Stimulated activated CD8-positive, alpha-beta memory T cell treated with anti-CD3 and anti-CD28 coated beads, Interleukin-12 subunit alpha, Interleukin-12 subunit beta, amount 100 ng/mL, for 4 hours (primary cell): Measurements from ENCODE around the gene DLGAP1.
"Not testable (repeated sequence)": the region's sequence is repeated elsewhere in the genome, so short reads cannot be mapped to it uniquely, and the experiment has no call there.

Source experiments
- DNase-seq: peaks from one replicate; pipeline ENCODE4 v3.0.0-alpha.2; 2020; ENCODE audit warnings: low read depth

The DLGAP1 gene

DNA sequence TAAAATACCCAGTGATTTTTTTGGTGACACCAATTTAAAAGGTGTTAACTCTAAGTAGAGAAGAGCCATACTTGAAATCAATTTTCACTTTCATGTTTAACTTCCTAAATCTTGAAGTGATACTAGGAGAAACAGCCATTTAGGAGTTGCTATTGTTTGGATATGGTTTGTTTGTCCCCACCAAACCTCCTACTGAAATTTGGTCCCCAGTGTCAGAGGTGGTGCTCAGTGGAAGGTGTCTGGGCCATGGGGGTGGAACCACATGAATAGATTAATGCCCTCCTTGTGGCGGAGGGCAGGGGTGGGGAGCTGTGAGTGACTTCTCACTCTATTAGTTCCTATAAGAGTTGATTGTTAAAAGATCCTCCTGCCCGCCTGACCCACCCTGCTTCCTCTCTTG is 377.9 kb downstream of the DLGAP1 start:
- DNase-seq, result no peak

DNA sequence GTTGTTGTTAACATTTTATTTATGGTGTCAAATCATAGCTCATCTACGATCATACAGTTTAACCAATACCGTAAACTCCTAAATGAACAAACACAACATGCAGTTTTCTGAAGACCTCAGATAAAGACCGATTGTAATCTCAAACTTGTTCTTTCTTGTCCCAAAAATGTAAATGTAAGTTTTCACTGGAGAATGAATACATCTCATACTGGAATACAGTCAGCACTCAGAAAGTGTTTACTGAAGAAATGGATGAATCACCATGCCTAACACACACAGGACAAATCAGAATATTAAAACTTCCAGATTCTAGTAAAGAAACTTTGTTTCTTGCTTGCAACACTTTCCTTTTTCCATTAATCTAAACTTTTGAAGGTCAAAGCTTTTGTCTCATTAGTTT is 380.5 kb downstream of the DLGAP1 start:
- DNase-seq, result no peak

DNA sequence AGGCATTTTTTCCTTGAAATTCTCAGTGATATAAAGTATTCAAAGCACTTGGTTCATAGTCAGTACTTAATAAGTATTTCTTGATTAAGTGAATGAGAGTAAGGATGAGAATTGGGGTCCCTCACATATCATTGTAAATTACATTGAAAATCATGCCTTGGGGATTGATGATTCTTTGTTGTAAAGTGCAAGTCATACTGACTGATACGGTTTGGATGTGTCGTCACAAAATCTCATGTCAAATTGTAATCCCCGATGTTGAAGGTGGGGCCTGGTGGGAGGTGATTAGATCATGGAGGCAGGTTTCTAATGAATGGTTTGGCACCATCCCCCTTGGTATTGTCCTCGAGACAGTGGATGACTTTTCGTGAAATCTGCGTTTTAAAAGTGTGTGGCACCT is 385.9 kb downstream of the DLGAP1 start:
- no peak for DNase-seq

DNA sequence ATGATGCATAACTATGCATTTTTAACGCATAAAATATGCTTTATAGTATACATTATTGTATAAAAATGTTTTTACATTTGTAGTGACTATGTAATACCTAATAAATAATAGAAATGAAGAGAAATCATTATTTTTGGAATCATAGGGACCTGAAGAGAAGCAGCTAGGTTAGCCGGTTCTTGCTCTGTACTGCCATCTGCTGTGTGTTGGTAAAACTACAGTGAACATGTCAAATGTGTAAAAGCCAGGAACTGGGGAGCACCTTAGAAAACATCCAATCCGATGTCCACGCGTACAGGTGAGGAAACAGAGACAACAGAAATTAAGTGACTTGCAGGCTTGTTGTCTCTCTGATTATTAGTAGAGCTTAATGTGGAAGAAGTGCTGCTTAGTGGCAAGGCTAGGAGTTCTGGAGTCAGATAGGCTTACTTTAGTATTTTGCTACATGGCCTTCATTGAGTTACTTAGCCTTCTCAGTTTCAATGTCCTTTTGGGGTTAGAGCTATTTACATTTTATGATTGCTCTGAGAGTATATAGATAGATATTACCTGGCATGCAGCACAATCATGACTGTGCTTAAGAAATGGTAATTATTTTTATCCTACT is 386.5 kb downstream of the DLGAP1 start:
- no peak for DNase-seq

DNA sequence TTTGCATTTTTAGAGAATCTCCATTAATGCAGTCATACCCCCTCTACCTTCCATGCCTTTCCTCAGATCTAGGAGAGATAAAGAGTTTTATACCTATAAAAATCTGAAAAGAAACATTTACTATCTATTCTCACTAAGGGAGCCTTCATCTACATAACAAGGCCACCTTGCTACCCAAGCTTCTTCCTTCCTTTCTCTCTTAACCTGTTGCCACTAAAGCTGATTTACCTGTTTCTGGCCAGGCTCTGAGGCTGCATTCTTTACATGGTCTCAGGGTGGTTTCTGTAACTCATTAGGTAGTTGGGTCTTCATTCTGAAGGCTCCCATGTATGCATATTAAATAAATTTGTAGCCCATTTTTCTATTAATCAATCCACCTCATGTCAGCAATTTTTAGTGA is 391.6 kb downstream of the DLGAP1 start:
- DNase-seq, result no peak

DNA sequence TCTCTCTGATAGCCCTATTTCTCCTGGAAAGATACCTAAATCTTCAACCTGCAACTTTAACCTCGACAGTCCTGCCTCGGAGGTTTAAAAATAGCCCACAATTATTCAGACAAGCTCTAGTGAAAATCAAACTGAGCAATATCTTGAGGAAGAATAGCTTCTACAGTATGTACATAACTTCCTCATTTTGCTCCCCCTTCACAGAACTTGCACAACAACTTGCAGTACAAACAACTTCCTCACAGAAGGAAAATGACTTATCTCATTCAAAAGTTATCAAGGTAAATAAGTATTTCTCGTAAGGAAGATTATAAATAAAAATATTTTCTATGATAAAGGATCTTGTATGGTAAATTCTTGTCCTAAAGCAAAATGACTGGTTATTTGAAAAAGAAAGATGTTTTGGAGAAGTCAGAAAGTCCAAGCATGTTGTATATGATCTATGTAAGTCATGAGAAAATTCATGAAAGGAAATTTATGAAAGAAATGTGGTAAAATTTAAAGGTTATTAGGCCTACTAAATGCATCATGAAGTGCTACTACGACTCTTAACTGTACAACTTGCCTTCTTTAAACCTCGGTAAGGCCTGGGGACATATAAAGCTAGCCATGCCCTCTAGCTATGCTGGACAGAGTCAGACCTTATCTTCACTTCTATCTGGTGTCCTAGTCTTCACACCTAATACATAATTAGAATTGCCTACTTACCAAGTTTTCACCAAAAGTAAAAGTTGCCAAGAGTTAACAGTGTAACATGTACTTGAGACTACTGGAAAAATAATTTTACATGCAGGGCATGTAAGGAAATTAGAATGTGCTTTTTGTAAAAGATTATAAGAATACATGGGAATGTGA is 394.5 kb downstream of the DLGAP1 start:
- DNase-seq, result no peak

DNA sequence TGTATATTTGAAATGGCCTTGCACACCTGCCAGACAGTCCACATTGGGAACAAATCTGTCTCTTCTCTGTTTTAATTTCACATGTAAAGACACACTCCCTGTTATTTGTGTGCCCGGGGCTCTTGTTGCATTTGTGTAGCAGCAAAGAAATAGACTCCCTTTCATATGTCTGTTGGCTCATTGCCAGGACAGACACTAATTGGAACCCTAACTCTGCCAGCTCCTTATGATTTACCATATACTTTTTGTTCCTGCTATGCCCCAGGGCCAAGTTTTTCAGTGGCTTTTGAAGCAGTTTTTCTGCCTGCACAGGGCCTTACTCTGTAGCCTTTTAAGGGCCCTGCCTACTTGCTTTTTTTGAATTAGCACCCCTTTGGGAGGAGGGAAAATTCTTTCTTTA is 396.9 kb downstream of the DLGAP1 start:
- DNase-seq, result no peak

DNA sequence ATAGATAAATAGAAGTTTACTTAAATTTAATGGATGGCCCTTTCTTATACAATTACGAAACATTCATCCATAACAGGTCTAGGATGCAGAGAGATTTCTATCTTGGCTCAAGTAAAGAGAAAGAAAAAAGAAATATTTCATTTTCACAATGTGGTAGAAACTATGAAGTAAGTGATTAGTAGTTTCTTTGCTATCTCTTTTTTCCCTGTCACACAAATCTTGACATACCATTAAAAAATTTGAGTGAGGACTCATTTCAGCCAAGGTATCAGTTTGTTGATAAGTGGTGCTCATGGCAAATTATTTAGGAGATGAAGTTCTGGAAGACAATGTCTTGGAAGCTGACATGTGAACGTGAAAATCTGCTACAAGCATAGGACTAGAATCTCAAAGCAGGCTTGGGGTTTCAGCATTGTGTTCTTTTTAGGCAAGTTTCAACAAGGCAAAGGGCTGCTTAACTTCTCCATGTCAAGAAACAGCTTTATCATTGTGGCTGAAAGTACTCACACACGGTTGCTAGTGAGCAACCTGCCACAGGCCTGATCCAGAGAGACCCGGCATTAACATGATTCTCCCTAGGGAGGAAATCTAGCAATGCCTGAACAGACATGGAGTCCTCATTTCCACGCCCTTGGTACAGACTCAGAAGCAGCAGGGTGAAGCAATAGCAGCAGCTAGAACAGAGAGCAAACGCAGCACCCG is 414.6 kb downstream of the DLGAP1 start:
- DNase-seq, result no peak

DNA sequence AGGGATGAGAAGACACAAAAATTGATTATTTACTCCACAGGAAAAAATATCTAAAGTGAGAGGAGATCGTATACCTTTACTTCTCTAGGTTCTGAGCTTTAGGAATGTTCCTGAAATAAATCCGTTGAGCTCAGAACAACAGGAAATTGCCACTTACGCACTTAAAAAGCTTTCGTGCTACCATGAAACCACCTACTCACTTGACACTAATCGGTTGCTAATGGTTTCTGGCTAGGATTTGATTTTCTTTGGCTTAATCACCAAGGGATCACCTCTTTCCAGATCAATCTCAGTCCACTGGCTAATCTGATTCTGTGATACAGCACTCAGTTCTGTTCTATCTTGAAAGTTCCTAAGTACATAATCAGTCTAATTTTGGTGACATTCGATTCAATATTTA is 419.6 kb downstream of the DLGAP1 start:
- no peak for DNase-seq

DNA sequence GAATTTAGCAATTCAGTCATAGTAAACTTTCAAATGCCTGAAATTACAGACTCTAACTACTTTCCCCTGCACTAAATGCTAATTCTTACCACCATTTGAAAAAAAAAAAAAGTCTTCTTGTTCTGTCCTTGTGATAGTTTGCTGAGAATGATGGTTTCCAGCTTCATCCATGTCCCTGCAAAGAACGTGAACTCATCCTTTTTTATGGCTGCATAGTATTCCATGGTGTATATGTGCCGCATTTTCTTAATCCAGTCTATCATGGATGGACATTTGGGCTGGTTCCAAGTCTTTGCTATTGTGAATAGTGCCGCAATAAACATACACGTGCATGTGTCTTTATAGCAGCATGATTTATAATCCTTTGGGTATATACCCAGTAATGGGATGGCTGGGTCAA is 420.3 kb downstream of the DLGAP1 start:
- not testable (repeated sequence) for DNase-seq

DNA sequence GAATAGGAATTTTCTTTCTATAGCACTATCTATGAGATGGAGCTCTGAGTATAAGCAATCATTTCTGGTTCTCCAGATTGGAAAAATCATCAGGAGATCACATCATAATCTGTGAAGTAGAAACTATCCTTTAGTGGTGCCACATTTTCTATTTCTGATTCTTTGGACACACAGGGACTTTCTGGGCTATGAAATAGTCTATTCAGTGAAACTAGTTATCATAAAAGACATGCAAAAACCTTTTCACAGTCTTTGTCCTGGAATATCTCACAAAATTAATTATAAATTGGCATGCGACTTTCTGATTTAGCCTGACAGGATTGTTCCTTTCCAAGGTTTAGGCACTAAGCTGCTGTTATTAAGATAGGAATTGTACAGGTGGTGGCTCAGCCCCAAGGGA is 428.6 kb downstream of the DLGAP1 start:
- DNase-seq, result no peak

DNA sequence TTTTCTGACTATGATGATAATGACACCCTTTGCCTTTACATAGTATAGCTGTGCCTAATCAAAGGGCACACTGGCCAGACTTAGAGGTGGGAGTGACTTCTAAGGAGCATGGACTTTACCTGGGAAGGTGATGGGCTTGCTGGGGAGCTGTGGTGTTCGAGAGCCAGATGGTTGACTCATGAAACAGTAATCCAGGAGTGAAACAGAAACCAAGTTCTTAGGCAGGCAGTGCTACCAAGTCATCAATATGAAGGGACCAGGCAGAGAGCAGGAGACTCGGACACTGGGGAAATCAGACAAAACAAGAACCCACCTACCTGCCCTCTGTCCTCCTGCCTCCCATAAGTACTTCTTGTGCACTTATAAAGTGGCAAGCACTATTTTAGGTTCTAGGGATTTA is 430.4 kb downstream of the DLGAP1 start:
- no peak for DNase-seq

DNA sequence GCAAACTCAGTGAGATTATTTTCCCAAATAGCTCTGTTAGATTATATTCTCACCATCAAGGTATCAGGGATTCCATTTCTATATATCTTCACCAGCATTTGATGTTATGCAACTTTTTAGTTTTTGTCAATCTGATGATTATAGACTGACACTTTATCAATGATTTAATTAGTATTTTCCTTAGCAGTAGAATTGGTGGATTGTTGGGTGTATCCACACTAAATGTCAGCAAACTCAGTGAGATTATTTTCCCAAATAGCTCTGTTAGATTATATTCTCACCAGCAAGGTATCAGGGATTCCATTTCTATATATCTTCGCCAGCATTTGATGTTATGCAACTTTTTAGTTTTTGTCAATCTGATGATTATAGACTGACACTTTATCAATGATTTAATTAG is 432.4 kb downstream of the DLGAP1 start:
- not testable (repeated sequence) for DNase-seq

DNA sequence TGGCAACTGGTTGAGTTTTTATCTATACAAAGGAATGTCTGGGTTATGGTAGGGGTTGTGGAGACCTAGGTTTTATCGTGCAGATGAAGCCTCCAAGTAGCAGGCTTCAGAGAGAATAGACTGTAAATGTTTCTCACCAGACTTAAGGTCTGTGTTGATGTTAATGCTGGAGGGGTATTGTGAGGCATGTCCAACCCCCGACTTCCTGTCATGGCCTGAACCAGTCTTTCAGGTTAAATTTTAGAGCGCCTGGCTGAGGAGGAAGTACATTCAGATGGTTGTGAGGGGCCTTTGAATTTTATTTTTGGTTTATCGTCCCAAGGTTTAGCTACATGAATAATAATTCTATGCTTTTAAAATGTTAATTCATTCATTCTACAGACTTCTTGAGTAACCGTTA is 435.1 kb downstream of the DLGAP1 start:
- no peak for DNase-seq

DNA sequence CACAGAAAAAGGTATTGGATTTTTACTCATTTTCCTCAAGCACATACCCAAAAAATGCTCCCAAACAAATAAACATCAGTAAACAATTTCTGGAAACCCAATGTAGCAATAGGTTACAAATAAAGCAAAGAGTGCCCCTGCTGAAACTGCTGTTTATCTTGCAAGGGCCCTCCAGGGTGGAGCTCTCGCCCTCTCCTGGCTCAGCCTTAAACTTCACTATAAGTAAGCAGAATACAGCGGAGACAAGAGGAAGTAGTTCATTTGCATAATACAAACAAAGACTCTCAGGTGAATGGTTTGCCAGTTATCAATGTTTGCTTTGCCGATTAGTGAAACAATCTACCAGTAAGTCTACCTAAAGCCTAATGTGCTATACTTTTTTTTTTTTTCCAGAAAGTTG is 437.6 kb downstream of the DLGAP1 start:
- DNase-seq, result no peak

DNA sequence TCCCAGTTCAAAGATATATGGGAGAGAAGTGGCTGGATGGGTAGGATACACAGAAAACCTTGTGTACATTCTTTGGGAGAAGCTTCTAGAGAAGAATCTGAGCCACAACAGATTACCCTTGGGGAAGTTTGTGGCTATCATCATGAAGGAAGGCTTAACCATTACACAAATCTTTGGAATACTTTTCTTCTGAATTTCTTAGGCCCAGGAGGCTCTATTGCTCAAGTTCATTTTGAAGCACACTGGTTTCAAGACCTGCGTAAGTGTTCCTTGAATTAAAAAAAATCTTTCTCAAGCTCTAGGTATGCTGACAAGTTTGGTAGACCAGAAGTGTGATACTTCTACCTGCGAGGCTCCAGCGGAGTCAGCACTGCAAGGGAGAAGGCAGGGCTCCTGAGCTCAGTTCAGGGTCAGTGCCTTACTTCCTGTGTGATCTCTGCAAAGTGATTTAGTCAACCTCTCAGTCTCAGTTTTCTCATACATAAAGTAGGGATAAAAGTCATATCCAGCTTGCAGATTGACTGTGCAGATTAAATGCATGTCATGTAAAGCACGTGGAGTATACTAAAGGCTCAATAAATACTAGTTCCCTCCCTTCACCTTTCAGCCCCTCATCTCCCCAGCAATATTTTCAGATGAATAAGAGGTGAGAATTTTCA is 438.6 kb downstream of the DLGAP1 start:
- no peak for DNase-seq

DNA sequence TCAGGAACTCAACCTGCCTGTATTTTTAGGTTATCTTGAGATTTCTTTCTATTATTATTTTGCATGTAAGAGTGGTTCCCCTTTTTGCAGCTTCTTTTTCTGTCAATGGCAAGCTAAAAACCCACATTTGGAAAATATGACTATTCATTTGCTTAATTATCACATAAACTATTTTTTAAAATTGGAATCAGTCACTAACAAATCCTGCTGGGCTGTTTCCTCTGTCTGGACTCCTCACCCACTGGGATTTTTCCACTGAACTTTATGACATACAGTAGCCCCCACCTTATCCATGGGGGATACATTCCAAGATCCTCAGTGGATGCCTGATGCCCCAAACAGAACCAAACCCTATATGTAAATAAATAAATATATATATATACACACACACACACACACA is 447.3 kb downstream of the DLGAP1 start:
- no peak for DNase-seq

DNA sequence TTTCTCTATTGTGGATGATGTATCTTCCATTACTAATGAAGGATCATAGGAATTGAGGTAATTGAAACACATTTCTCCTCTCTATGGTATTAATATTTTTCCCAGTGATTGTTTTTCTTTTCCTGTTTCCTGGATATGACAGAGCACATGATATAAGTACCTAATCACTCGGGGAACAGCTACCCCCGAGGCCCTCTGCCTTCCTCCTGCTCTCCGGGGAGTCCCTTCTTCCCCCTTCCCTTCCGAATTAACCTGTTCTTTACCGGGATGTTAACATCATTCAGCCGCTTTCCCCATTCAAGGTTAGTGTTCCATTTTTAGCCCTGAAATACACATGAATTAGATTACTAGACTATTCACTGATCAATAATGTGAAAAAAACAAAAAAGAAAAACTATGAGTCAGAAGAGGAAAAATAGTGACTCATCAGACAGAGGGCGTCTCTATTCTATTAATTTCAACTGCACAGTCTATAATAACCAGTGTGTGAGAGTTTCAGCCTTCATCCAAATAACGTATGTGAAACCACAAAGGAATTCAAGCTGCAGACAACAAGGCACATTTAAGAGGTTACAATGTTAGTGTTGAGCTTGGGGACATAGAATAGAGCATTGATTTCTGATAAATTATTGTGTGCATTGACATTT is 450.8 kb downstream of the DLGAP1 start:
- no peak for DNase-seq

DNA sequence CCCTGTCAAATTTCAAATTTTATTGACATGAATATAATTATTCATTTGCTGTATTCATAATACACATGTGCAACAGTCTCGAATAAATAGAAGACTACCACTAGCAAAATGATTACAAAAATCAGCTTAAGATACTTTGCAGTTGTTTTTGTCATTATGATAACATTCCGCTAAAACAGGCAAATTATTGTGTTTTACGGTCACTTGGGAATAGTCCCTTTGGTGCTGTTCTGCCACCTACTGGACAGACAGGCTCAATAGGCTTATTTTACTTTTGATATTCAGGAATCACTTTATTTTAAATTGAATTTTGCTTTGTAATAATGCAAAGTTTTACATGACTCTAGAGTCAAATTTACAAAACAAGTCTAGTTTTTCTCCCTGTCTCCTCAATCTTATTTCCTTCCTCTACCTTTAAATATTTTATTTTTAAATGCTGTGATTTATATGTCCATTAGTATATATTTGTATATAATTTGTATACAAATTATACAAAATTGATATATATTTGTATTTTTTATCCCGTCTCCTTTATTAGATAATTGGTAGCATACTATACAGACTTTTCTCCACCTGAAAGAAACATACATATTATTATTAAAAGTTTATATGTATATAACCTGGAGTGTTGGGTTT is 456.3 kb downstream of the DLGAP1 start:
- DNase-seq, result no peak

DNA sequence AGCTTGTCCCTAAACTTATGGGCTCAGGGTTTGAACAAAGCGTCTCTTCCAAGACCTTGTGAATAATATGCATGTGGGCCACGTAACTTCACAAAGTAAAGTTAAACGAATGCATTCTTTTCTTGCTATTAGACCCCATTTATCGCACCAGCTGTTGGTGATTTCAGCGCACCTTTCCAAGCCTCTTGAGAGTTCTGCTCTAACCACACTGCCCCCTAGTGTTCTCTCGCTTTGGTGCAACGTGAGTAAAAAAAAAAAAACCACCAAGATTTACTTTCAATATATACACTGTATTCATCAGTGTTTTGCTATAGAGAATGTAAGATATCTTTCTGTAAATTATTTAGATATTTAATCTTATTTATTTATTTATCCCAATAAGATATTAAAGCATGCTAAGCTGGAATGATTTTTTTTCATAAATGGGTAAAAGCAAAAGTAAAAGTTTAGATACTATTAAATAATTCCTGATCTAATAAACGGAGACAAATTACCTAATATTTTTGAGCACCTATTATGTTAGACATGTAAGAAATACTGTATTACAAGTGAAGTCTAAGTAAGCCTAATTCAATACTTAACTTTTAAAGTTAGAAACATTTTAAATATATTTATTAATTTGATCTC is 459.5 kb downstream of the DLGAP1 start:
- DNase-seq, result no peak
